AG08396 (cell line): Measurements from ENCODE around the gene TIMM50.
"Not testable (repeated sequence)": the region's sequence is repeated elsewhere in the genome, so short reads cannot be mapped to it uniquely, and the experiment has no call there.

Source experiments
- DNase-seq: peaks from one replicate; pipeline ENCODE4 v3.0.0; 2012; ENCODE audit warnings: low spot score, mixed read lengths

The TIMM50 gene

DNA sequence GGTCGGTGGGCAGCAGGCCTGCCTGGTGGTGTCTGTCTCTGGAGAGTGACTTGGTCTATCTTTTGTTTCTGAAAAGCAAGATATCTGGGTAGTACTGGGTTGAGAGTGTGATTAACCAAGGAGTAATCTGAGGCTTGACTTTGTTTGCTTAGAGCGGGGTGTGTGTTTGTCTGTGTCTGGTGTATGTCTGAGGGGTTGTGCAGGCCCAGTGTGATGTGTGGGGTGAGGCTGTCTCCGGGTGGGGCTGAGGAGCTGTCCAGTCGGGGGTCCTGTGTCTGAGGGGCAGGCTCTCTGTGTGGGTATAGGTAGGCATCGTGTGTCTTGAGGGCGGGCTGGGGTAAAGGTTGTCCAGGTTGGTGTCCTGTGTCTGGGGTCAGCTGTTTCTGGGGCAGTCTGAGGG lies 11.1 kb upstream of the TIMM50 start:
- no peak for DNase-seq

- no peak for DNase-seq
These were observed 9.8 kb upstream of the TIMM50 start for GRCh38 chr19:39470724-39471339.

DNA sequence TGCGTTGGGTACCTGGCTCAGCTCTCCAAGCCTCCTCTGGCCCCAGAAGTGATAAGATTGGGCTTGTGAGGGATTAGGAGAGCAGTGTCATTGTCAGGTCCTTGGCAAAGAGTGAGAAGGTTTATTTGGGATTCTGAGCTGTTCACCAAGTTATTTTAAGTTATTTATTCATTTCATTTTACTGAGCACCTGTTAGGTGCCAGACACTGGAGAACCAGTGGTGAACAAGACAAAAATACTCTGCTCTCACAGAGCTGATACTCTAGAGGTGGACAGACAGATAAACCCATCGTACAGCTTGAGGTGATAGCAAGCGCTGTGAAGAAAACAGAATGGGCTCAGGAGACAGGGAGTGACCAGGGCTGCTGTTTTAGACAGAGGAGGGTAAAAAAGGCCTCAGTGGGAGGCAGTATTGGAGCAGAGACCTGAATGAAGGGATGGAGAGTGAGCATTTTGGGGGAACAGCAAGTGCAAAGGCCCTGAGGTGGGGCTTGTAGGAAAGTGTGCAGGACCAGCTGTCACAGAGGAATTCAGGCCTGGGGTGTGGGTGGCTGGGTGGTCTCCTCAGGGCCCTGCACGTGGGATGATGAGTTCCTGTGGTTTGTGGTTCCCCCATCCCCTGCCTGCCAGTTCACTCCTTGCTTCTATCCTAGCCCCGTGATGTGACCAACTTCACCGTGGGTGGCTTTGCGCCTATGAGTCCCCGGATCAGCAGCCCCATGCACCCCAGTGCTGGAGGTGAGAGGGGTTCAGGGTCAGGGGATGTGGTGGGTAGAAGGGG lies 8.7 kb upstream of the TIMM50 start:
- DNase-seq, result no peak

DNA sequence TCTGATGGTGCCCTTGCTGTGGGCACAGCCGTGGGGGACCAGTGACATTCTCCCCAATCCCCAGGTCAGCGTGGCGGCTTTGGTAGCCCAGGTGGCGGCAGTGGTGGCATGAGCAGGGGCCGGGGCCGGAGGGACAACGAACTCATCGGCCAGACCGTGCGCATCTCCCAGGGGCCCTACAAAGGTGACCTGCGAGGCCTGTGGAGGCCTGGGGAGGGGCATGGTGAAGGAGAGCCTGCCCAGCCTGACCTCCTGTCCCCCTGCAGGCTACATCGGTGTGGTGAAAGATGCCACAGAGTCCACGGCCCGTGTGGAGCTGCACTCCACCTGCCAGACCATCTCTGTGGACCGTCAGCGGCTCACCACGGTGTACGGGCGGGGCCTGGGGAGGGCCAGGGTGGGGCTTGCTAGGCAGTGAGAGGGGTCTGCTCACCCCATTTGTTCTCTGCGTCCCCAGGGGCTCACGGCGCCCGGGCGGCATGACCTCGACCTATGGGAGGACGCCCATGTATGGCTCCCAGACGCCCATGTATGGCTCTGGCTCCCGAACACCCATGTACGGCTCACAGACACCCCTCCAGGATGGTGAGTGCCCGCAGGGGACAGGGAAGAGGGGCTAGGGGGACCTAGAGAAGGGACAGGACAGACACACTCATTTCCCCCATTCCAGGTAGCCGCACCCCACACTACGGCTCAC lies 7.7 kb upstream of the TIMM50 start:
- no peak for DNase-seq

DNA sequence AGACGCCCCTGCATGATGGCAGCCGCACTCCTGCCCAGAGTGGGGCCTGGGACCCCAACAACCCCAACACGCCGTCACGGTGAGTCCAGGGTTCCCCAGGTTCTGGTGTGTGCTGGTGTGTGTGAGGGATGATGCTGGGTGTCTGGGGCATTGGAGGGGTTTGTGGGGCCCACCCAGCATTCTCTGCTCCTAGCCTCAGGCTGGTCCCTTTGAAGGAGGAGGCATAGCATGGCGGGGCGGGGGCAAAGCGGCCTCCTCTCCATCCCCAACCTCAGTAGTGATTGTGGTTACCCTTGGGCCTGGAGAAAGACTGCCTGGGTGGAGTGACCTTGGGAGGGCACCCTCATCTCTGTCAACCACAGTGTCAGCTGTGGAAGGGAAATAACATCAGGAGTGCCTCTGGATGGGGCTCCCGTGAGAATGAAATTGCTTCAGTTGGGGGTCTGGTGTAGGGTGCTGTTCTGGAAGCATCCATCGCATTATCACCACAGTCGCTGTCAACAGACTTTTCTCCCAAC lies 7.1 kb upstream of the TIMM50 start:
- no peak for DNase-seq

- peak; percentile 61 for DNase-seq
These were observed 6.5 kb upstream of the TIMM50 start for GRCh38 chr19:39474139-39474620.

DNA sequence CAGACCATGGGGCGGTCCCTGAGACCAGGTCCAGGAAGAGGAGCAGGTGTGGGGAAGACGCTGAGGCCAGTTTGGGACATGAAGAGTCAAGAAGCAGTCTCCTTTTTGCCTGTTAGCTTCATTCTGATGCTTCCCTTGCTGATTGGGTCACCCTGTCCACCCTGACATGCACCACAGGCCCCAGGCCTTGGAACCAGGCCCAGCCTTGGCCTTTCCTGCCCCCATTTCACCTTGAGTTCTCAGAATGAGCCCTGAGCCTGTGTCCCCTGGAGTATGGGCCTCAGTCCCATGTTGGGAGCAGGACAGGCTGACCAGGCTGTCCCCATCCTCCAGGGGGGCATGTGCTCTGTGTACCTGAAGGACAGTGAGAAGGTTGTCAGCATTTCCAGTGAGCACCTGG lies 4.9 kb upstream of the TIMM50 start:
- DNase-seq, result no peak

- DNase-seq, result not testable (repeated sequence)
These were observed 1.3 kb upstream of the TIMM50 start for GRCh38 chr19:39479319-39479801.

GRCh38 chr19:39479916-39480315 lies 722 bp upstream of the TIMM50 start:
- DNase-seq, result no peak

DNA sequence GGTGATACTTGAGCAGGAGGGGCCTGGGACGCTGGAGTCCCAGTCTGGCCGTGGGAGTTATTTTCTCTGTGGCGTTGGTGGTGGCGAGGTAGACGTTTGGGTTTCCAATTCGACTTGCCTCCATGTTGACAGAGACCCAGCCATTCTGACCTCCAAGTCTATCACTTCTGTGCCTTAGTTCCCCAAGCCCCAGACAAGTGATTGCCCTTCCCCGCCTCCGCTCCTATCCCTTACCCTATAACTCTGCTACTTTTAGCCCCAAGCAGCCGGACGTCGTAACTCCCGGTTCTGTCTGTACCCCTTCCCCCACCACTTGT lies 549 bp downstream of the TIMM50 start:
- no peak for DNase-seq

GRCh38 chr19:39481676-39482075 lies 1.0 kb downstream of the TIMM50 start:
- no peak for DNase-seq

- DNase-seq, result no peak
These were observed 2.5 kb downstream of the TIMM50 start for GRCh38 chr19:39483141-39483540.

DNA sequence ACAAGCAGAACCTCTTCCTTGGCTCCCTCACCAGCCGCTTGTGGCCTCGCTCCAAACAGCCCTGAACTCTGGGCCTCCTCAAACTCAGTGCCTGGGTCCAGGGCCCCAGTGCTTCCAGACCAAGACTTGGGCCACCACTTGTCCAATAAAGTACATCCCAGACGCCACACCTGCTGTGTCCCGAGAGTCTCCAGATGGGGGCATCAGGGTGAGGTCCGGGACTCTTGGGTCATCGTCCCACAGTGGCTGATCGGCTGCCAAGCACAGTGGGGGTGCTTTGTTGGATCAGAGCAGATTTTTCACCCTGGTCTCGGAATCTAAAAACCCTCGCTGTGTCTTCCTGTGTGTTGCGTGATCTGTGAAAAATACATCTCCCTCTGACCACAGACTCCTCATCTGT lies 9.1 kb downstream of the TIMM50 start:
- no peak for DNase-seq

- no peak for DNase-seq
These were observed 11.6 kb downstream of the TIMM50 start for GRCh38 chr19:39492225-39492624.

DNA sequence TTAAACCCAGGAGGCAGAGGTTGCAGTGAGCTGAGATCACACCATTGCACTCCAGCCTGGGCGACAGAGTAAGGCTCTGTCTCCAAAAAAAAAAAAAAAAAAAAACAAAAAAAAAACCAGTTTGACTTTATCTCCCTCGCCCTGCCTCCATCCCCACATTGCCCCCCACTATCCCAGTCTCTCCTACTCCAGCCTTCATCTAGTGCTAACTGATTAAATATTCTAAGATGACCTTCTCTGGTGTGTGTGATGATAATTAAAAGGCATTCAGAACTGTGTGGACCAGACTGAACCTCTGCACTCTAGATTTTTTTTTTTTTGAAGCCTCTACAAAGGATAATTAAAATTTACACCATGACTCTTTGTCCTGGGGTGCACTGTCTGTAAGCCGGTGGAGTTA lies 12.2 kb downstream of the TIMM50 start:
- no peak for DNase-seq

DNA sequence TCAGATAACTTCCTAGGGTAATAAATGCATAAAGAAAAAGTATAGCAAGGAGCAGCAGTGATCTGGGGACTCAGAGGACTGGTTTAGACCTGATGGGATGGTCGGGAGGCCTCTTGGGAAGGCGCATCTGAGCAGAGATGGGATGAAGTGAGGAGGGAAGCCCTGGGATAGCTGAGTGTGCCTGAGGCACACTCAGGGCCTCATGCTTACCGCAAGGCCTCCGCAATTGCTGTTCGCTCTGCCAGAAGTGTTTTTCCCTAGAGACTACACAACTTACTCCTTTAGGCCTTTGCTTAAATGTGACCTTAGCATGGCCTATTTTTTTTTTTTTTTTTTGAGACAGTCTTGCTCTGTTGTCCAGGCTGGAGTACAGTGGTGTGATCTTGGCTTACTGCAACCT lies 14.0 kb downstream of the TIMM50 start:
- no peak for DNase-seq

DNA sequence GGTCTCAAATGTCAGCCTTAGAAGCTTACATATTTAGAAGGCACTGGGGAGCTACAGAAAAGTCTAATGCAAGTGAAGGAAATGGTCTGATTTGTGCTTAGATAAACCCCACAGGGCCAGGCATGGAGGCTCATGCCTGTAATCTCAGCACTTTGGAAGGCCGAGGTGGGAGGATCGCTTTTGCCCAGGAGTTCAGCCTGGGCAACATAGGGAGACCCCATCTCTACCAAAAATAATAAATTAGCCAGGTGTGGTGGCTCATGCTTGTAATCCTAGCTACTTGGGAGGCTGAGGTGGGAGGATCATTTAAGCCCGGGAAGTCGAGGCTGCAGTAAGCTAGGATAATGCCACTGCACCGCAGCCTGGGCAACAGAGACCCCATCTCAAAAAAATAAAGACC lies 15.4 kb downstream of the TIMM50 start:
- no peak for DNase-seq

DNA sequence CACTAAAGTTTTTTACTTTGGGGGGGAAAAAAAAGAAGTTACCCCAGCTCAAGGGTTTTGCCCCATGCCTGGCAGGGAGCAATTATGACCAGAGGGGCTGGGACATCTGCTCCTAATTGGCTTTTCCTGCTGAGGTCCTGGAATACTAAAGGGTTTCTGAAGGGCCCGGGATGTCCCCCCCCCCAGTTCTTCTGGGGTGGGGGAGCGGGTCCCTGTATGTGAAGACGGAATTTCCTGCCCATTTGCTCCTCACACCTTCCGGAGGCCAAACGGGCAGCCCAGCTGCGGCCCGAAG lies 17.0 kb downstream of the TIMM50 start:
- DNase-seq, result no peak

- no peak for DNase-seq
These were observed 17.6 kb downstream of the TIMM50 start for GRCh38 chr19:39497996-39498797.

- DNase-seq, result no peak
These were observed 18.4 kb downstream of the TIMM50 start, which contains the start of gene DLL3 for GRCh38 chr19:39498798-39499642. Gene DLL3 (plus strand): TSS chr19:39498947. CDS start chr19:39498975, 28 bp downstream.

GRCh38 chr19:39499932-39500331 lies 19.3 kb downstream of the TIMM50 start:
- DNase-seq, result no peak
